Measurements from ENCODE around the gene MRPS14. TPM values are rescaled to one million over a fixed set of nuclear protein-coding genes. Genes with fewer than 3 reads are reported as not detected.
"Not testable (repeated sequence)": the region's sequence is repeated elsewhere in the genome, so short reads cannot be mapped to it uniquely, and the experiment has no call there.

Gene MRPS14
- total RNA-seq, 1 experiment from 2014 or later: 25.1 TPM

GRCh38 chr1:175045097-175045496 lies 21.9 kb upstream of the MRPS14 start:
- ATAC-seq (no peak), DNase-seq (ENCODE audit: low read depth, low spot score) (no peak)
- no TSS peak for BruUV-seq (replicated peaks)
- in situ Hi-C loops (cut with HindIII; ENCODE audit: low pct_unique_long_range_greater_than_20kb, low sequenced_read_pairs): no loop called here
- Histone ChIP-seq H3K4me1 (ENCODE audit: control insufficient read depth, insufficient read depth, low read length) (no peaks in the 10 kb centered on the region), H3K27ac (ENCODE audit: low read length) (no peak overlapping the region), H3K27me3 (ENCODE audit: control insufficient read depth, insufficient read depth, low read length) (peaks cover 11% of the 10 kb centered on the region), H3K4me3 (ENCODE audit: low read depth in 2 of 2, low read length in 2 of 2) (no peak overlapping the region), H3K36me3 (ENCODE audit: control insufficient read depth, insufficient read depth, low read length) (no peaks in the 10 kb centered on the region), H3K9me3 (ENCODE audit: control insufficient read depth, insufficient read depth, low read depth, low read length) (no peaks in the 10 kb centered on the region)
- POLR2A ChIA-PET: no interaction called here
- intact Hi-C loops (cut with micrococcal nuclease; ENCODE audit: unreplicated experiment): no loop called here
- CTCF ChIA-PET: no interaction called here
- no peak for TF ChIP-seq REST (IDR thresholded peaks at IDR 0.05; ENCODE audit: insufficient read depth in 1 of 2, low read depth in 2 of 2, low read length in 1 of 2)
- no peak for TF ChIP-seq TCF7L2 (IDR thresholded peaks at IDR 0.05; ENCODE audit: low read depth, low read length)
- no peak for TF ChIP-seq CTCF (IDR thresholded peaks at IDR 0.05)
- TF ChIP-seq POLR2AphosphoS5 (IDR thresholded peaks at IDR 0.05; ENCODE audit: low read depth, low read length): no peak
- no peak for TF ChIP-seq SIN3A (IDR thresholded peaks at IDR 0.05; ENCODE audit: borderline replicate concordance, insufficient read depth, low read depth, low read length)

- BruUV-seq (replicated peaks); H3K9me3 ChIP-seq (ENCODE audit: control insufficient read depth, insufficient read depth, low read depth, low read length); DNase-seq (ENCODE audit: low read depth, low spot score); H3K4me1 ChIP-seq (ENCODE audit: control insufficient read depth, insufficient read depth, low read length); H3K36me3 ChIP-seq (ENCODE audit: control insufficient read depth, insufficient read depth, low read length); in situ Hi-C loops (cut with HindIII; ENCODE audit: low pct_unique_long_range_greater_than_20kb, low sequenced_read_pairs); ATAC-seq; POLR2A ChIA-PET; H3K4me3 ChIP-seq (ENCODE audit: low read depth in 2 of 2, low read length in 2 of 2); H3K27ac ChIP-seq (ENCODE audit: low read length); intact Hi-C loops (cut with micrococcal nuclease; ENCODE audit: unreplicated experiment); CTCF ChIA-PET: not testable (repeated sequence)
- peaks cover 10% of the 10 kb centered on the region for H3K27me3 ChIP-seq (ENCODE audit: control insufficient read depth, insufficient read depth, low read length)
These were observed 21.4 kb upstream of the MRPS14 start for GRCh38 chr1:175044591-175044990.

GRCh38 chr1:175043824-175044223 lies 20.6 kb upstream of the MRPS14 start:
- intact Hi-C loops (cut with micrococcal nuclease; ENCODE audit: unreplicated experiment): no loop called here
- TF ChIP-seq POLR2AphosphoS5 (IDR thresholded peaks at IDR 0.05; ENCODE audit: low read depth, low read length) (no peak), REST (IDR thresholded peaks at IDR 0.05; ENCODE audit: insufficient read depth in 1 of 2, low read depth in 2 of 2, low read length in 1 of 2) (no peak), CTCF (IDR thresholded peaks at IDR 0.05) (no peak), TCF7L2 (IDR thresholded peaks at IDR 0.05; ENCODE audit: low read depth, low read length) (no peak)
- ATAC-seq: no peak
- Histone ChIP-seq H3K27ac (ENCODE audit: low read length) (no peak overlapping the region), H3K27me3 (ENCODE audit: control insufficient read depth, insufficient read depth, low read length) (peaks cover 8% of the 10 kb centered on the region), H3K4me1 (ENCODE audit: control insufficient read depth, insufficient read depth, low read length) (no peaks in the 10 kb centered on the region), H3K36me3 (ENCODE audit: control insufficient read depth, insufficient read depth, low read length) (no peaks in the 10 kb centered on the region), H3K9me3 (ENCODE audit: control insufficient read depth, insufficient read depth, low read depth, low read length) (no peaks in the 10 kb centered on the region), H3K4me3 (ENCODE audit: low read depth in 2 of 2, low read length in 2 of 2) (no peak overlapping the region)
- no peak for DNase-seq (ENCODE audit: low read depth, low spot score)
- ChIA-PET CTCF (no interaction called here), POLR2A (no interaction called here)
- in situ Hi-C loops (cut with HindIII; ENCODE audit: low pct_unique_long_range_greater_than_20kb, low sequenced_read_pairs): no loop called here
- BruUV-seq (replicated peaks): no TSS peak

Data from Panc1 (cell line).